Measurements from ENCODE around the gene SBNO2. TPM values are rescaled to one million over a fixed set of nuclear protein-coding genes. Genes with fewer than 3 reads are reported as not detected.

The SBNO2 gene
- total RNA-seq, 1 experiment from 2014 or later = 123 TPM

DNA sequence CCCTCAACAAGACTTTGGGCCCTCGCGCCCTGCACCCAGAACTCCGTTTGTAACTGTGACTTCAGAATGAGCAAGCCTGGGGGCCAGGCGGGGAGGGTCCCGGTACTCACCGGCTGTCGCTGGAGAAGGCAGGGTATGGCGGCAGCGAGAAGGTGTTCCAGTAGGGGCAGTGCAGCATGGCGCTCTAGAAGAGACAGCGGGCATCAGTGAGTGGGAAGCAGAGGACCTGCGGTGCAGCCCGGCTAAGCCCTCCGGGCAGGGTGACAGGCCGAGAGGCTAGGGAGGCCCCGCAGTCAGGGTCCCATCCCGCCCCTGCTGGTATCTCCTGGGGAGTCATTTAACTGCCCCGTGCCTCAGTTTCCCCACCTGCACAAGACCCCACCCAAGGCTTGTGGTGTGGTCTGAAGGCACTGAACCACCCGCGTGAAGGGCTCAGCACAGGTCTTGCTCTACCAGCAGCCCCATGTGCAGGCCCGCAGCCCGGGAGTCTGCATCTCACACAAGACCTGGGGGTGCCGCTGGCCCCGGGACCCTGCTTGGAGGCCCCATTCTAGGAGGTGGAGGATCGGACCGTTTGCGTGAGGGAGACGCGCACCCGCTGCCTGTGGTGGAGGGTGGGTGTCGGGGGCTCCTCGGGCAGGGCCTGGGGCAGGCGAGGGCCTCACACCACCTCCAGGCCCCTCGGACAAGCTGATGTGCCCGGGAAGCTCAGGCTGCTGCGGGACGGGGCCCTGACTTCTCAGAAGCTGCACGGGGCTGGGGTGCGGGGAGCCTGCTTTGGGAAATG is 24.6 kb downstream of the SBNO2 start:
- Mint-ChIP-seq H3K27ac (ENCODE audit: low read depth, unreplicated experiment) (no peak overlapping the region), H3K9me3 (ENCODE audit: unreplicated experiment) (peaks cover 6% of the 10 kb centered on the region), H3K27me3 (ENCODE audit: insufficient read depth, unreplicated experiment) (no peaks in the 10 kb centered on the region), H3K36me3 (ENCODE audit: insufficient read depth, unreplicated experiment) (peaks cover 76% of the 10 kb centered on the region), H3K4me1 (ENCODE audit: insufficient read depth, unreplicated experiment) (peaks cover 7% of the 10 kb centered on the region), H3K4me3 (ENCODE audit: unreplicated experiment) (no peak overlapping the region)
- CTCF ChIA-PET = no interaction called here
- no peak for DNase-seq (ENCODE audit: unreplicated experiment)
- POLR2A ChIA-PET = no interaction called here
- BruUV-seq (replicated peaks) = no TSS peak
- intact Hi-C loops (cut with micrococcal nuclease) = no loop called here
- TF ChIP-seq, protein P1, sequence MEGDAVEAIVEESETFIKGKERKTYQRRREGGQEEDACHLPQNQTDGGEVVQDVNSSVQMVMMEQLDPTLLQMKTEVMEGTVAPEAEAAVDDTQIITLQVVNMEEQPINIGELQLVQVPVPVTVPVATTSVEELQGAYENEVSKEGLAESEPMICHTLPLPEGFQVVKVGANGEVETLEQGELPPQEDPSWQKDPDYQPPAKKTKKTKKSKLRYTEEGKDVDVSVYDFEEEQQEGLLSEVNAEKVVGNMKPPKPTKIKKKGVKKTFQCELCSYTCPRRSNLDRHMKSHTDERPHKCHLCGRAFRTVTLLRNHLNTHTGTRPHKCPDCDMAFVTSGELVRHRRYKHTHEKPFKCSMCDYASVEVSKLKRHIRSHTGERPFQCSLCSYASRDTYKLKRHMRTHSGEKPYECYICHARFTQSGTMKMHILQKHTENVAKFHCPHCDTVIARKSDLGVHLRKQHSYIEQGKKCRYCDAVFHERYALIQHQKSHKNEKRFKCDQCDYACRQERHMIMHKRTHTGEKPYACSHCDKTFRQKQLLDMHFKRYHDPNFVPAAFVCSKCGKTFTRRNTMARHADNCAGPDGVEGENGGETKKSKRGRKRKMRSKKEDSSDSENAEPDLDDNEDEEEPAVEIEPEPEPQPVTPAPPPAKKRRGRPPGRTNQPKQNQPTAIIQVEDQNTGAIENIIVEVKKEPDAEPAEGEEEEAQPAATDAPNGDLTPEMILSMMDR (IDR thresholded peaks at IDR 0.05; ENCODE audit: unreplicated experiment) = no peak

DNA sequence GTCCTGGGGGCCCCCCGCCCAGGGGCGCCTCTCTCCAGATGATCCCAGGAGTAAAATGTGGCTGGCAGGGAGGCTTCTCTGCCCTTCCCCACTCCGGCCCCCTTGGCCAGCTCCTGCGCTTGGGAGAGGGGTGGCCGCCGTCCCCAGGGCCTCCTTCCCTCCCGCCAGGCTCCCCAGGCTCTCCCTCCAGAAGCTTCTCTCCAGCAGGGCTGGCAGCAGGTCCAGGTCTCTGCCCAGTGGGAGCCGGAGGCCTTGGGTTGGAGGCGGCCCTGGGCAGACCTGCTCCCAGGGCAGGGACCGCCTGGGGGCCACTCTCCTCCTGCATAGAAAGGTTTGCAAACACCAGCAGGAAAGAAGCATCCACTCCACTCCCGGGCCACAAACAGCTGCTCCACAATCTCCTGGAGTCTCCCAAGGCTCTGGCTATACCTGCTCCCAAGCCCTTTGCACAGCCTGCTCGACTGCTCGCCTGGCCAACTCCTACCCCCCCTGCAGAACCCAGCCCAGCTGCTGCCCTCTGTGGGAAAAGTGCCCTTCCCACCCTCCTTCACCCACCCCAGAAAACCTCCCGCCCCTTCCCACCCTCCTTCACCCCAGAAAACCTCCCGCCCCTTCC is 26.0 kb downstream of the SBNO2 start:
- no peaks in the 10 kb centered on the region for H3K27me3 Mint-ChIP-seq (ENCODE audit: insufficient read depth, unreplicated experiment)
- DNase-seq (ENCODE audit: unreplicated experiment) = no peak
- H3K9me3 Mint-ChIP-seq (ENCODE audit: unreplicated experiment) = peaks cover 10% of the 10 kb centered on the region
- intact Hi-C loops (cut with micrococcal nuclease) = no loop called here
- no peak overlapping the region for H3K27ac Mint-ChIP-seq (ENCODE audit: low read depth, unreplicated experiment)
- peaks cover 8% of the 10 kb centered on the region for H3K4me1 Mint-ChIP-seq (ENCODE audit: insufficient read depth, unreplicated experiment)
- BruUV-seq (replicated peaks) = no TSS peak
- ChIA-PET CTCF (no interaction called here), POLR2A (no interaction called here)
- no peak overlapping the region for H3K4me3 Mint-ChIP-seq (ENCODE audit: unreplicated experiment)
- peaks cover 76% of the 10 kb centered on the region for H3K36me3 Mint-ChIP-seq (ENCODE audit: insufficient read depth, unreplicated experiment)
- TF ChIP-seq, protein P1 (IDR thresholded peaks at IDR 0.05; ENCODE audit: unreplicated experiment) = no peak

DNA sequence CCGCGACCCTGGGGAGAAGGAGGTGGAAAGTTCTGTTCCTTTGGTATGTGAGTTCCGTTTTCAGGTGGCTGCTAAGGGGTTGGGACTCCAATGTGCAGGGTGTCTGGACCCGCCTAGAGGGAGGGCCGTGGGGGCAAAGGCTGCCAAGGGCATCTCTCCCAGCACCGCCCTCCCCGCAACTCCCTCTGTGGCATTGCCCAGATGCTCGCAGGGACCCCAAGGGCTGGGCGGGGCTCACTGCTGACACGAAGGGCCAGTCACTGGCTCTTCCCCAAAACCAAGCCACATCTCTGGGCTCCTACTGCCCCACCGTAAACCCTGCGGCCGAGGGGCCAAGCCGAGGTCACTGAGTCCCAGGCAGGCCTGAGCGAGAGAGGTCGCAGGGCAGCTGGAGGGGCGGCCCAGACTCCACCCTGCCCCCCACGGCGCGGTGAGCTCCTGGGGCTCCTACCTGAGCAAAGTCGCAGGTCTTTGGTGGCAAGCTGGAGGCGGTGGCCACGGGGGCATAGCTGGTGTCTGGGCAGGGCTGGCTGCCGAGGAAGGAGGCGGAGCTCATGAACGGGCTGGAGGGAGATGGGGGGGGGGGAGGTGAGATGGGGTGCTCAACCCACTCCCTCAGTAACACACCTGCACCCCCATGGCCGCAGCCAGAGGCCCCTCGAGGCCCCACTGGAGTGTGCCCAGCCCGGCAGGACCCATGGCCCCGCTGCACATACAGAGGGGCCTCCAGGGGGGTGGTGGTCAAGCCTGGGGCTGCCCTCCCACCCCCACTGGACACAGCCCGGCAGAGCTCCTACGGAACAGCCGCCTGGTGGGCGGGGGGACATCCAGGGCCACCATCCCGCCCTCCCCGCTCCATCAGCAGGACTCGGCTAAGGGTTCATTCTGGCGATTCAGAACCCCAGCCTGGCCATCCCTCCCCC is 26.9 kb downstream of the SBNO2 start:
- H3K27me3 Mint-ChIP-seq (ENCODE audit: insufficient read depth, unreplicated experiment) = no peaks in the 10 kb centered on the region
- DNase-seq (ENCODE audit: unreplicated experiment) = no peak
- ChIA-PET CTCF (no interaction called here), POLR2A (no interaction called here)
- peaks cover 10% of the 10 kb centered on the region for H3K9me3 Mint-ChIP-seq (ENCODE audit: unreplicated experiment)
- intact Hi-C loops (cut with micrococcal nuclease) = no loop called here
- H3K4me3 Mint-ChIP-seq (ENCODE audit: unreplicated experiment) = no peak overlapping the region
- TF ChIP-seq, protein P1 (IDR thresholded peaks at IDR 0.05; ENCODE audit: unreplicated experiment) = no peak
- no peak overlapping the region for H3K27ac Mint-ChIP-seq (ENCODE audit: low read depth, unreplicated experiment)
- H3K36me3 Mint-ChIP-seq (ENCODE audit: insufficient read depth, unreplicated experiment) = peaks cover 77% of the 10 kb centered on the region
- peaks cover 10% of the 10 kb centered on the region for H3K4me1 Mint-ChIP-seq (ENCODE audit: insufficient read depth, unreplicated experiment)
- BruUV-seq (replicated peaks) = no TSS peak

DNA sequence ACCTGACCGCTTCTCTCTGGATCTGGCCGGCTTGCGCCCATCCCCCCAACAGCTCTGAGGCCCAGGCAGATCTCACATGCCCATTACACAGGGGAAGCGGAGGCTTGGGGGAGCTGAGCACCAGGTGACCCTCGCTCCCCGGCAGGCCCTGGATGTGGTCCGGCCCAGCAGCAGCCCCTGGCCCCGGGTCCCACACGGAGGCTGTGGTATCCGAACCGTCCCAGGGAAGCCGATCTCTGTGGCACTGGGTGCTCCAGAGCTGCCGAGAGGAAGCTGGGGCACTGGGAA is 27.7 kb downstream of the SBNO2 start:
- H3K36me3 Mint-ChIP-seq (ENCODE audit: insufficient read depth, unreplicated experiment) = peaks cover 77% of the 10 kb centered on the region
- no TSS peak for BruUV-seq (replicated peaks)
- TF ChIP-seq, protein P1 (IDR thresholded peaks at IDR 0.05; ENCODE audit: unreplicated experiment) = no peak
- peaks cover 10% of the 10 kb centered on the region for H3K9me3 Mint-ChIP-seq (ENCODE audit: unreplicated experiment)
- DNase-seq (ENCODE audit: unreplicated experiment) = no peak
- intact Hi-C loops (cut with micrococcal nuclease) = no loop called here
- H3K4me3 Mint-ChIP-seq (ENCODE audit: unreplicated experiment) = no peak overlapping the region
- peaks cover 14% of the 10 kb centered on the region for H3K4me1 Mint-ChIP-seq (ENCODE audit: insufficient read depth, unreplicated experiment)
- ChIA-PET POLR2A (no interaction called here), CTCF (interaction anchor here (0.7 kb wide), 1 partner anchor 16 kb away, joined by 3 read pairs; no protein-coding TSS in a partner anchor)
- no peak overlapping the region for H3K27ac Mint-ChIP-seq (ENCODE audit: low read depth, unreplicated experiment)
- H3K27me3 Mint-ChIP-seq (ENCODE audit: insufficient read depth, unreplicated experiment) = no peaks in the 10 kb centered on the region

Measured in MCF 10A (cell line).